ENCODE data around the gene CCDC88C. TPM values are rescaled to one million over a fixed set of nuclear protein-coding genes. Genes with fewer than 3 reads are reported as not detected.

CCDC88C gene
- total RNA-seq (ENCODE audit: low replicate concordance) = 17.8 and 34.8 TPM in 2 replicates

GRCh38 chr14:91417120-91417982, at the start of gene CCDC88C:
Gene CCDC88C (minus strand): TSS chr14:91417820. CDS start chr14:91417690, 130 bp downstream.
- Histone ChIP-seq H3K27ac (no peak within 1 kb of the TSS), H2AFZ (replicated peaks) (peak within 1 kb of the TSS; percentile 46), H3K36me3 (no peaks in the 10 kb centered on the region), H3K4me3 (peak within 1 kb of the TSS; percentile 69), H3K79me2 (ENCODE audit: low read depth) (peaks cover 48% of the 10 kb centered on the region), H3F3A (ENCODE audit: low read depth) (peaks cover 37% of the 10 kb centered on the region), H3K4me2 (peak within 1 kb of the TSS; percentile 94), H3K27me3 (peaks cover 7% of the 10 kb centered on the region), H3K4me1 (peaks cover 37% of the 10 kb centered on the region), H3K9me3 (ENCODE audit: low read depth) (no peaks in the 10 kb centered on the region), H3K9ac (peak within 1 kb of the TSS; percentile 5), H4K20me1 (ENCODE audit: low read depth) (peaks cover 42% of the 10 kb centered on the region)
- Mint-ChIP-seq H3K9me3 (no peaks in the 10 kb centered on the region), H3K27me3 (ENCODE audit: insufficient read depth, low read depth) (peaks cover 12% of the 10 kb centered on the region), H3K36me3 (peaks cover 17% of the 10 kb centered on the region), H3K27ac (peak within 1 kb of the TSS; percentile 64), H3K4me3 (peak within 1 kb of the TSS; percentile 98), H3K4me1 (peaks cover 50% of the 10 kb centered on the region)
- peak; percentile 93 for DNase-seq (ENCODE audit: low spot score)
- TF ChIP-seq EZH2 (IDR thresholded peaks at IDR 0.05) = no peak
- TF ChIP-seq EZH2phosphoT487 (IDR thresholded peaks at IDR 0.05) = no peak
- no peak for TF ChIP-seq CTCF (IDR thresholded peaks at IDR 0.05)

GRCh38 chr14:91466192-91466591, 48.6 kb upstream of the CCDC88C start:
- no peak overlapping the region for H3K4me3 Mint-ChIP-seq
- Histone ChIP-seq H3K4me3 (no peak overlapping the region), H2AFZ (replicated peaks) (no peak overlapping the region), H3K36me3 (peaks cover 23% of the 10 kb centered on the region), H3K4me2 (no peak overlapping the region), H3K9ac (no peak overlapping the region), H4K20me1 (ENCODE audit: low read depth) (no peaks in the 10 kb centered on the region), H3K9me3 (ENCODE audit: low read depth) (no peaks in the 10 kb centered on the region), H3F3A (ENCODE audit: low read depth) (peaks cover 10% of the 10 kb centered on the region), H3K27me3 (no peaks in the 10 kb centered on the region), H3K27ac (no peak overlapping the region), H3K79me2 (ENCODE audit: low read depth) (peaks cover 10% of the 10 kb centered on the region), H3K4me1 (peaks cover 4% of the 10 kb centered on the region)
- no peaks in the 10 kb centered on the region for H3K27me3 Mint-ChIP-seq (ENCODE audit: insufficient read depth, low read depth)
- TF ChIP-seq EZH2 (IDR thresholded peaks at IDR 0.05) (no peak), CTCF (IDR thresholded peaks at IDR 0.05) (no peak), EZH2phosphoT487 (IDR thresholded peaks at IDR 0.05) (no peak)
- H3K4me1 Mint-ChIP-seq = peaks cover 7% of the 10 kb centered on the region
- H3K27ac Mint-ChIP-seq = no peak overlapping the region
- H3K36me3 Mint-ChIP-seq = peaks cover 46% of the 10 kb centered on the region
- no peak for DNase-seq (ENCODE audit: low spot score)
- no peaks in the 10 kb centered on the region for H3K9me3 Mint-ChIP-seq

GRCh38 chr14:91464615-91465205, 47.1 kb upstream of the CCDC88C start:
- Histone ChIP-seq H3F3A (ENCODE audit: low read depth) (peaks cover 11% of the 10 kb centered on the region), H3K4me1 (peaks cover 4% of the 10 kb centered on the region), H3K36me3 (peaks cover 18% of the 10 kb centered on the region), H3K4me3 (no peak overlapping the region), H3K4me2 (no peak overlapping the region), H3K79me2 (ENCODE audit: low read depth) (peaks cover 10% of the 10 kb centered on the region), H4K20me1 (ENCODE audit: low read depth) (no peaks in the 10 kb centered on the region), H3K9me3 (ENCODE audit: low read depth) (no peaks in the 10 kb centered on the region), H3K27me3 (no peaks in the 10 kb centered on the region), H3K9ac (no peak overlapping the region), H2AFZ (replicated peaks) (no peak overlapping the region), H3K27ac (no peak overlapping the region)
- DNase-seq (ENCODE audit: low spot score) = peak; percentile 66
- Mint-ChIP-seq H3K4me3 (no peak overlapping the region), H3K4me1 (peaks cover 7% of the 10 kb centered on the region), H3K9me3 (no peaks in the 10 kb centered on the region), H3K36me3 (peaks cover 43% of the 10 kb centered on the region), H3K27me3 (ENCODE audit: insufficient read depth, low read depth) (no peaks in the 10 kb centered on the region), H3K27ac (no peak overlapping the region)
- no peak for TF ChIP-seq EZH2 (IDR thresholded peaks at IDR 0.05)
- no peak for TF ChIP-seq CTCF (IDR thresholded peaks at IDR 0.05)
- no peak for TF ChIP-seq EZH2phosphoT487 (IDR thresholded peaks at IDR 0.05)
